Measurements from ENCODE around the gene PDE11A.

GRCh38 chr2:177633111-177633510 is 439.5 kb downstream of the PDE11A start:
- TF ChIP-seq EZH2phosphoT487 (IDR thresholded peaks at IDR 0.05; ENCODE audit: insufficient read depth, low read depth) (no peak), EZH2 (IDR thresholded peaks at IDR 0.05; ENCODE audit: insufficient read depth, poor library complexity, severe bottlenecking) (no peak)

All from GM23248 (cell line).